NOMO-1 treated with dmso at 0.1 percent for 144 hours (cell line): ENCODE data around the gene SLC49A3.
"Not testable (repeated sequence)": the region's sequence is repeated elsewhere in the genome, so short reads cannot be mapped to it uniquely, and the experiment has no call there.

Experiments used
- DNase-seq: peaks from one replicate; lab custom pipeline; 2025; ENCODE audit not compliant: unreplicated experiment; lab: John Stamatoyannopoulos, UW

Gene SLC49A3

DNA sequence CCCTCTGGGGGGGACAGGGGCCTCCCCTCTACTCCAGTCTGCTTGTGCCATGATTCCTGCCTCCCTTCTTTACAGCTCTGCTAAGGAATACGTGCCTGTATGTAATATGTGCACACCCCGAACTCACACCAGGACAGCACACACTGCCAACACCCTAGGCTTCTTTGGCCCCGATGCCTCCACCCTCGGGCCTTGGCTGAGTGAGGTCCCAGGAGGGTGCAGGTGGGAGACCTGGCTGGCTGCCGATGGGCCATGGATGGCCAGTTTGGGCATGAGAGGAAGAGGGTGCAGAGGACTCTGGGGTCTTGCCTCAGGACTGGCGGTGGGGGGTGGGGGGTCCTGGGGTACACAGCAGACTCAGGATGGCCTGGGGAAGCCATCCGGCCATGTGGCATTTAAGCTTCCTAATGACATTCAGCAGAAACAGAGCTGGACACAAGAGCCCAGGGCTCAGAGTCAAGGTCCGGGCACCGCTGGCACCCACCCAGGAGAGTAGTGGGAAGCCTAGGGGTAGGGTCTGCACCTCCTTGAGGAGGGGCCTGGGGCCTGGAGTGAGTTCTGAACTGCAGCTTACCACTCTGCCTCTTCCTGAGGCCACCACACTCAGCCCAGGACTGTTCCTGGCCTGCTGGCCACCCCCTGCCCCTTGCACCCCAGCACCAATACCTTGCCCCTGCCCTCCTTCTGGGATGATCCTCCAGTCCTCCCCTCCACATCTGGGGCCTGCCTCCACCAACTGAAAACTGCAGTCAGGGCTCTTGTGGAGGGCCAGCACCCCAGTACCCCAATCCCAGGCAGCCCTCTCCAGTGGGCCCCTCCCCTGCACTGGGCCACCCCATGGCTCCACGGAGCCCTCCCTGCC, 14.6 kb upstream of the SLC49A3 start:
- DNase-seq = no peak

DNA sequence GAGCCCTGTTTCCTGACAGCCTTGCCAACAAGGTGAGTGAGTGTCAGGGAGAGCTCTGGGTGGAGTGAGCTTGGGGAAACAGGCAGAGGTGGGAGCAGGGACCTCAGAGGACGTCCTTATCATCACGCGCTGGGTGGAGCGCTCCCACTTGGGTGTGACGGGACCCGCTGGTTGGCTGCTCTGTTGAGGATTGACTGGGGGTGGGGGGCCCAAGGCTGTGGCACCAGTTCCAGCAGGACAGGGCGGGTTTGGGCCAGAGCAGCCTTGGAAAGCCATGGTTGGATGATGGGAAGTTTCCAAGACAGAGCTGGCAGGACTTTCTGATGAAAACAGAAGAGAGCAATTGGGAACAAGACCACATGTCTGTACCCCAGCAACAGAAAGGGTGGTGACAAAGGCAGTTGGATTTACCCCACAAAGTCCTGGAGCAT, 13.7 kb upstream of the SLC49A3 start:
- no peak for DNase-seq

DNA sequence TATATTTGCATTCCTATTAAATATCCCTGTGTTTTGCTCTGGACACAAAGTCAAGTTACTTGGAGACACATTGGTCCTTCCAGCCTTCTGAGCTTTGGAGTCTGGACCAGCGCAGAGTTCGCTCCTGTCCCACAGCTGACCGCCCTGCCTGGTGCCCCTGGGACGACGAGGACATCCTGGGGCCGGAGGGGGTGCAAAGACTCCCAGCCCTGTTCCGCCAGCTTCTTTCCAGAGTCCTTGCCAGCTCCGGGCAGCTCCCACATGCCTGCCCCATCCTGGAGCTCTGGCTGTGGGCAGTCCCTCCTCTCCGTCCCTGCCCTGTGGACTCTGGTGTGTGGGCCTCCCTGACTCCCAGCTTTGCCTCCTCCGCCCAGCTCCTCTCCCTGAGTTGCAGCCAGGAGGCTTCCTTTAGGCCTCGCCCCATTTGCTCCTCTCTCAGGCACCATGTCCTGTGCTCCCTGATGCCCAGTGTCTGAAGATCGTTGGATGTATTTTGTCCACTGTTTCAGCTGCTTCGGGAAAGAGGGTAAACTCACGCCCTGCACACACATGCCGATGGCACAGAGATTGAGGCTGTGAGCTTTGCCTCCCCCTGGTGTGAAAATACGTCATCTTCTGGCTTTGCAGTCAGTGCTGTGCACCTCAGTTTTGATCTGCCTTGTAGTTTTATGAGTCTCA, 11.8 kb upstream of the SLC49A3 start:
- no peak for DNase-seq

DNA sequence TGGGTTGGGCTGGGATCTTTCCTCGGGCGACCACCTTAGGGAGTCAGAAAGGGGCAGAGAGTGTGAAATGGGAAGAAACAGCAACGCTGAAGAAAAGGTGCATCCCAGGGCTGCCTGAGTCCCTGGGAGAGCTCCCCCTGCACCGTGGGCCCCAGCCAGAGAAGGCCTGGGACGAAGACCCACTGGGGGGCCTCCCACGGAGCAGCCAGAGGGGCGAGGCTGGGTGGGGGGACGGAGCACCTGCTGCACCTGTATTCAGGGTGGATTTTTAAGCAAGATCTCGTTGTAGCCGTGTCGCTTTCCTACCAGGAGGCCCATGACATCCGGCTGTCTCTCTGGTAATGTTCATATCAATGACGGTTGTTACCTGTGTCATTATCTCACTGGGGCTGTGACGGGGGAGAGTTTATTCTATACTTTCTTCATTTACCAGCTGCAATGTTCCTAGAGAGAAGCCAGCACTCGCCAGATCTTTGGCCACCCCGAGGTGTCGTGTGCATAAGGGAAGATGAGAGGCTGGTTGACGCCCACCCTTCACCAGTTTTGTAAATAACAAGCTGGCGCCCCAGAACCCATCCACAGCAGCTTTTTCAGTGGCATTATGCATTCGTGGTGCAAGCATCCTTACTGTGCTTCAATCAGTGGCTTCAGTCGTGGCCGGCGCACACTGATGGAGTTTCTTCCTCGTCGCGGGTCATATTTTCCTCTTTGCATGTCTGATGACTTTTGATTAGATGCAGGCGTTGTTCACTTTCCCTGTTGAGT, 11.0 kb upstream of the SLC49A3 start:
- DNase-seq = no peak

DNA sequence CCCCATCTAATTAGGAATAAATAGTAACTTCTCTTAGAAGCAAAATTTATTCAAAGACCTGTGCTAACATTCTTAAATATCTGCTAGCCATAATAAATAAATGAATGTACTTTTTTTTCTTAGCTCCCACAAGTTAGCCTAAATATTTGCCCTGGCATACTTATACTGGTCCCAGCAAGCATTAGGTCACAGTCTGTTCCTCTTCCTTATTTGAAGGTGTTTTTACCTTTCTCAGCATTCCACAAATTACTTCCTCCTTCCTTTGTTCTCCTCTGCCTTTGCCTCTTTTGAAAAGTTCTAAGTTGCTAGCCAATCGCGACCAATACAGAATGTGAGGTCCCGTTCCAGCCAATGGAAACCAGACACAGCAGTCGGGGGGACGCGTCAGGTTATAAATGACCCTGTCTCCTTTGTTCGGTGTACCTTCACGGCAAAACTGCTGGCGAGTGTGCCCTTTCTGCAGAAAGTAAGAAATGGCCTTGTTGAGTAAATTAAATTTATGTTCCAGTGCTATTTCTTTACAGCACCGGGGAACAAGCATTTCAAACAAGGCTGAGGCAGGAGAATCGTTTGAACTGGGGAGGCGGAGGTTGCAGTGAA, 5.5 kb upstream of the SLC49A3 start:
- not testable (repeated sequence) for DNase-seq

DNA sequence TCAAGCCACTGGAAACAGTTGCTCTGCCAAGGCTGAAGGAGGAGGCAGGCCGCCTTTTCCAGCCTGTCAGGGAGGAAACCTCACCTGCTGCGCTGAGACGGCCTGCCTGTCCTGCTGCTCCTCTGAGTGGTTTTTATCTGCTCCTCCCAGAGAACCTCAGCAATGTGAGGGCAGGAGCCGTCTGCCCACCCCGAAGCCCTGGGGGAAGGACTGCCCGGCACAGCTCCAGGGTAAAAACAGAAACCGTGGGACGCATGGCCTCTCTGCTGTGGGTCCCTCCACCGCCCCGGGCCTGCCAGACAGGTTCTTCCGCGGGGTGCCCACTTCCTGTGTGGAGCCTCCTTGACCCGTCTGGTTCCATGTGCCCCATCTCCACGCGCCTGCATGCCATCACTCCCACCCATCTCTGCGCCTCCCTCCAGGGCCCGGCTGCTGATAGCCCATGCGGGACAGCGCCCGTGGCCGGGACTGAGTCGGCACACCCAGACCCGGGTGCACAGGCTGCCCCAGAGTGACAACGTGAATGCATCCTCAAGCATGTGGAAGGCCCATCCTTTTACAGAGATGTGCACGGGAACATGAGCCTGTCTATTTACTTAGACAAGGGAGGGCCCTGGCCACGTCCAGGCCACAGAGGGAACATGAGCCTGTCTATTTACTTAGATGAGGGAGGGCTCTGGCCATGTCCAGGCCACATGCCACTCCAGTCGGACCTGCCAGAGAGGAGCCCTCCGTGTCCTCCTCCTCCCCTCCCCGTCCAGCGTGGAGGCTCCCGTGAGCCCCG, 4.0 kb upstream of the SLC49A3 start:
- no peak for DNase-seq

DNA sequence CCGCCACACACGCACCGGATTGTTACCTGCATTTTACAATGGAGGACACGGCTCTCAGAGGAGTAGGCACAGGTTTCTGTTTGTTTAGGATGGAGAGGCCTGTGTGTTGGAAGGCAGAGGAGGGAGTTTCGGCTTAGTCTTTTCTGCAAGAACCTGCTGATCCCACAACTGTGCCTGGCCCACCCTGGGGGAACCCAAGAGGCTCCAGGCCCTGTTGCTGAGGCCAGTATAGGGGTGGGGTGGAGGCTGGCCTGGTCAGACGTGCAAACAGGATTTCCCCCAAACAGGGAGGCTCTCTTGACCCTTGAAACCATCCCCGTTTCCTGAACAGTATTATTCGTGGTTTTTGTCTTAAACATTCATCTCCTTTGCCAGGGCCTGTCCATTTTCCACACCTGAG, 772 bp upstream of the SLC49A3 start:
- no peak for DNase-seq

DNA sequence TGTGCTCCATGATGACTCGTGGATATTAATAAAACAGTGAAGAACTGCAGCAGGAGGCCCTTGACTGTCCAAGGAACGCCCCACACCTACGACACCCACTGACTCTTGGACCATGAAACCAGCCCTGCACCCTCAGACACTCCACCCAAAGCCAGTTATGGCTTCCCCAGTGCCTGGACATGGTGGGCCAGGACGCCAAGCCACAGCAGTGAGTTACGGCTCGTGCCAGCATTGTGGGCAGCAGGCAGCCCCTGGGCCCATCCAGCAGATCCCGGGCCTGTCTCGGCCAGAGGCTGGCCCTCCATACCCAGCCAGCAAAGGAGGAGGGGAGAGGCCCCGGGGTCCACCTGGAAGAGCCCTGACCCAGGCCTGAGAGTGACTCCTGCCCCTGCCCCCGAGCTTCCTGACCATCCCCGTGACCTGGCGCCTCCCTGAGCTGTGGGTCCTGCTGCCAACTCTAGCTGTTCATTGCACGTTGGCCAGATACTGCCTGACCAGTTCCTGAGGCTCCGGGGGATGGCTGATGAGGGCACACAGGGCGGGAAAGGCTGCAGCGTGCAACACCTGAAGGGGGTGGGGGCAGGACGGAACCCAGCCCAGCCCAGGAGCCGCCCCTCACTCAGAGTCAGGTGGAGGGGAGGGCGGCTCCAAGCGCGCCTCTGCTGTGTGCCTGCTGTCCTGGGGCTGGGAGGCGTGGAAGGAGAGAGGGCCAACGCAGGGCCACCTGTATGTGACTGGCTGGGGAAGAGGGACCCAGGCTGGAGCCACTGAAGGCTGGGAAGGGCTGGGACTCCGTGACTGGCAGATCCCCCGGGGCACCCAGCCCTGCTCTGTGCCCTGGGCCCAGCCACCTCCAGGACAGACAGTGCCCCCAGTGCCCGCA, 739 bp downstream of the SLC49A3 start:
- DNase-seq = no peak

DNA sequence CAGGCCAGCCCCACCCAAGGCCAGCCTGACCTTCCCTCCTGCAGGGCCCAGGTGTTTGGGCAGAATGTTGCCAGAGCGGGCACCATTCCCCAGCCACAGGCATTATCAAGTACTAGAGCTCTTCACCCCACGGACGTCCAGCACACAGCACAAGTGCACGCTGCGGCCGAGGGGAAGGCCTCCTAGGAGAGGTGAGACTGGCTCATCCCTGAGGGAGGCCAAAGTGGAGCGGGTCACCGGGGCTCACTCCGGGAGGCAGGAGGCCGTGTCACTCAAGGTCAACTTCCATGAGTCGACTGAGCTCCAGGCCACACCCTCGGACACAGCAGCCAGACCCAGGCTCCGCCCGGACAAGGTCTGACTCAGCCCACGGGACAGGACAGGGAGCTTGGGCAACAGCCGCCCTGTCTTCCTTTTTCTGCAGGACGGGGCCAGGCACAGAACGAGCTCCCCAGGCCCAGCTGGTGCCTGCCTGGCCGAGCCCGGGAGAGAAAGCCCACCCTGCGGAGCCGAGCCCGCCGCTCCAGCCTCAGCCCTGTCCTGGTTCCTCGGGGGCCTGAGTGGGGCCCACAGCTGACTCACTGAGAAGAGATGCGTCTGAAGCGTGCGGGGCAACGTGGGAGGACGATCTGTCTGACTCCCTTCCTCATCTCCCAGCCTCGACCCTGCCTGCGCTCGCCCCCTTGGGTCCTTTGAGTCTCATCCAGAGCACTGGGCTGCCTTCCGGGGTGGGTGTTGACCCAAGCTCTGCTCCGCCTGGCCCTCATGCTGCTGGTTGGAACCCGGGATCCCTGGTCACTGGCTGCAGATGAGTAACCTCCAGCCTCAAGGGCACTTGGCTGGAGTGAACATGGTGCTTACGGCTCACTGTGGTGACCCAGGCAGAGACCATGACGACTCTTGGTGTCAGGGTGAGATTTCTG, 1.6 kb downstream of the SLC49A3 start:
- peak; percentile 80 for DNase-seq

DNA sequence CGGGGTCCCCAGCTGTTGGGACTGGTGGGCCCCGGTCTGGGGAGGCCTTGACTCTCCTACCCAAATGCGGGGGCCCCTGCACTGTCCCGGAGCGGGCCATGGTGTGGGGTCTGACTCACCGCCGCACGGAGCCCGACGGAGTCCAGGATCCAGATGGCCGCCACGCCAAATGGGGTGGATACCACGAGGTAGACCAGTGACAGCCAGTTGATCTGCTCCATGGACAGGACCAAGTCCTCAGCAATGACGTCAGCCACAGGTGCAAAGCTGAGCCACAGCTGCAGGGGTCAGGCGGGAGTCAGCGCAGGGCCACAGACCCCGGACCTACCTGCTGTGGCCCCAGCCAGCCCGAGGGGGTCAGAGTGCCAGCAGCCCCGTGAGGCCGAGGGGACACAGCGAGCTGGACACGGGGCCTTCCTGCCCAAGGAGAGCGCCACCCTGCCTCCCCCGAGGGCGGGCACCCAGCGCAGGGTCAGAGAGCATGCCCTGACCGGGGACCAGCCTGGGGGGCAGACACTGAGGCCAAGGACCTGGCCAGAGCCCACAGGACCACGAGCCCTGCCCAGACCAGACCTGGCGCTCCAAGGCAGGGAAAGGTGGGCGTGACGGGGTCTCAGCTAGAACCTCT, 2.4 kb downstream of the SLC49A3 start:
- DNase-seq = no peak

DNA sequence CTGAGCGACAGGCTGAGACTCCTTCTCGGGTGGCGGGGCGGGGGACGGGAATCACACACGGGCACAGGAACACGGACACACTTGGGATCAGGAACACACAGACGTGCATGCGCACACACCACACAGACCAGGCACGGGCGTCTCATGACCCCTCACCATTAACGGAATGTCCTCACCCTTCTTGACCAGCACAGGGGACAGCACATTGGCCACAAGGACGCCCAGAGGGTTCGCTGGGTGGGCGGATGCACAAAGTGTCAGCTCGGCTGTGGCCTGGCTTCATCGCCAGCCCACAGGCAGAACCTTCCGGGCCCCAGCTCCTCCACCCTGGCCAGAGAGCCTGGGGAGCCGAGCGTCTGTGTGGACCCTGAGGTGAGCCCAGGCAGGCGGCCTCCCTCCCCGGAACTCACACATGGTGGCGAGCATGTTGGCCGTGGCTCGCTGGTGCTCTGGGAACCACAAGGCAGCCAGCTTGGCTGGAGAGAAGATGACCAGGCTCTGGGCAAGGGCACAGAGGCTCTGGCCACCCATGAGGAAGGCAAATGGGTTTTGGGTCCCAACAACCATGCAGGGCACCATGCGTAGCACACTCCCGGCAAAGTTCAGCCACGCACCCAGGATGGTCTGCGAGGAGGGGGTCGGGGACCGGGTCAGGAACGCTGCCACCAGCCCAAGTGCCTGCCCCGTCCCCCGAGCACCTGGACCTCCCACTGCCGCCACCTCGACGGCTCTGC, 3.1 kb downstream of the SLC49A3 start:
- no peak for DNase-seq

DNA sequence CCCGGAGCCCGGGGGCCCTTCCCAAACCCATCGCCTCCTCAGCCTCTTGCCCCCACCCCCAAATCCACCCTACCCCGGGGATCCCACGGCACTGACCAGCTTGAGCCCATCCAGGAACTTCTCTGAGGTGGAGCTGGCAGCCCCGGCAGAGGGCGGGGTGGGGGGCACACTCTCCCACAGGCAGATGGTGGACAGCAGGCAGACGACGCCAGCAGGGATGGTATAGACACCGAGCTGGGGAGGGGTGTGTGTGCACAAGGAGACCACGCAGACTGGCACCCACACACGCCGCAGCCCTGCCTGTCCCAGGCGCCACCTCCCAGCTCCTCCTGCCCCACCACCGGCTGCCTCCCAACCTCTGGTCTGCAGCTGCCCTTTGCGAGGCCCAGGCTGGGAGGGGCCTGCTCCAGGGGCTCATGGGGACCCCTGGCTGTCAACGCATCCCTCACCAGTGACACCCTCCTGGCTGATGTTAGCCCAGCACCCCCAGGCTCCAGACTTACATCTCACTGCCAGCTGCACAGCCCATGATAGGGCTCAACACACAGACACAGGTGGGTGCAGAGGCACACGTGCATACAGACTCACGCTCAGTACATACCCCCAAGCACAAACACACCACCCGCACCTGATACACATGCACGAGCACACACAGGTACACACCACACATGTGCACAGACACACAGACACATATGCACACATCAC, 4.2 kb downstream of the SLC49A3 start:
- no peak for DNase-seq

DNA sequence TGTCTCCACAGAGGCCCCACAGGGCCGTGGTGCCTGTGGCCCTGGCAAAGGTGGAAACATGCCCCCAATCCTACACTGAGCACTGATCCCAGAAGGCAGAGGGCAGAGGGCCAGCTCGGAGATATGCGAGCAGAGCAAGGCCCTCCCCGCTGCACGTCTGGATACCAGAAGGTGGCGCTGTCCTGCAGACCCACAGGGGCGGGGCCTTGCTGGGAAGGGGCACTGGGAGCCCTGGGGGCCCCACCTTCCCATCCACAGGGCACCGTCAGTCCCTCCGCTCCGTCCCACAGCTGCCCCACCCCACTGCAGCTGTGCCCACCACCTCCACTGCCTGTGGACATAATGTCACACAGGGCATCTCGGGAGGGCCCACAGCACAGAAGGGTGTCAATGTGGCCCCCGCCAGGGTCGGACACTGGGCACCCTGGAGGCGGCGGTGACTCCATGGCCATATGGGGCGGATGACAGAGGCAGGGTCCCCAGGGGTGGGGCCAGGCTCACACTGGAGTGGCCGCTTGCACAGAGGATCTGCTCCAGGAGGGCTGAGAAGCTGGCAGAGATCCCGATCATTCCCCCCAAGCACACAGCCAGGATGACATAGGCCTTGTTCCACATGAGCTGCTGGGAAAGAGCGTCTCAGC, 4.8 kb downstream of the SLC49A3 start:
- no peak for DNase-seq

DNA sequence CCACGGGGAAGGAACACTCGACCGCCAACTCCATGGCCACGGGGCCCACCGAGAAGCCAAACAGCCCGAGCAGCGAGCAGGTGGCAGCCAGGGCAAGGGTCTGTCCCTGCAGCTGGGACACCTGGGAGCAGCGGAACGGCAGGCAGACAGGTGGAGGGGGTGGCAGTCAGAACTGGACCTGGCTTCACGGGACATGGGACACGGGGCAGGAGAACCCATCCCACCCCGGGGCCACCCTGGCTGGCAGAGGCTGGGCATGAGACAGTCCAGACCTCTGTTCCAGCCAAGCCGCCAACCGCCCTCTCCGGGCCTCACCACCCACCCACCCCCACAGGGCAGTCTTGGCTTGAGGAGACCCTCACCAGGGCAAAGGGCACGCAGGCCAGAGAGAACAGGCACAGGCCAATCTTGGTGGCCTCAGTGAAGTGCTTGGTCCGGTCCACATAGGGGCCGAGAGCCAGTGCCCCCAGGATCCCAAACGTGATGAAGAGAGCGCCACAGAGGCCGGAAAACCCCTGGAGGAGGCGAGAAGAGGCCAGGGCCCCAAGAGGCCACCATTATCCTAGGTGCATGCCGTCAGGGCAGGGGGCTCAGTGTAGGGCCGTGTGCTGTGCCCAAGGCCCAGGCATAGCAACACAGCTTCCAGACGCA, 5.6 kb downstream of the SLC49A3 start:
- DNase-seq = no peak

DNA sequence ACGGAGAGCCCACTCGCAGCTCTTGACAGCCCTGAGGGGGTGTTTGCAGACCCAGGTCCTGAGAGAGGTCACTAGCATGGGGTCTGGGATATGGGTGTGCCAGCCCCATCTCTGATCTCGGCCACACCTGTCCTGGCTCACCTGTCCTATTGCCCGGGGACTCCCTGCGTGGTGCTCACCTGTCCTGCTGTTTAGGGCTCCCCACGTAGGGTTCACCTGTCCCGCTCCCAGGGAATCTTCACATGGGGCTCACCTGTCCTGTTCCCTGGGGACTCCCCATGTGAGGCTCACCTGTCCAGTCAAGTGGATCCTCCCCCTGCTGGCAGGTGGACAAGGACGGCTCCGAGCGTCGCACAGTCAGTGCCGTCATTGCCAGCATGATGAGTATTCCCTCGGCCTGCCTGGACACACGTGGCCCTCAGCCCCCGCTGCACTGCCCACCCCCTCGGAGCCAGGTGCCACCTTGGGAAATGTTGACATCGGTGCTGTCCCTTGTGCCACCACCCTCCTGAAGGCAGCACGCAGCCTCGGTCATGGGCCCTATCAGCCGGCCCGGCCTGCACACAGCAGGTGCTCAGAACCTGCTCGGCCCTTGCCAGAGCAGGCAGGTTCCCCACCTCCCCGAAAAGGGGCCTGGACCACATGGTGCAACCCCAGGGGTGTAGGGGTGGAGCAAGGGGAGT, 6.3 kb downstream of the SLC49A3 start:
- no peak for DNase-seq
